ENCODE data around the gene COQ5. TPM values are rescaled to one million over a fixed set of nuclear protein-coding genes. Genes with fewer than 3 reads are reported as not detected.

The COQ5 gene
- total RNA-seq, 1 donor from 2014 or later = 36.2 TPM

DNA sequence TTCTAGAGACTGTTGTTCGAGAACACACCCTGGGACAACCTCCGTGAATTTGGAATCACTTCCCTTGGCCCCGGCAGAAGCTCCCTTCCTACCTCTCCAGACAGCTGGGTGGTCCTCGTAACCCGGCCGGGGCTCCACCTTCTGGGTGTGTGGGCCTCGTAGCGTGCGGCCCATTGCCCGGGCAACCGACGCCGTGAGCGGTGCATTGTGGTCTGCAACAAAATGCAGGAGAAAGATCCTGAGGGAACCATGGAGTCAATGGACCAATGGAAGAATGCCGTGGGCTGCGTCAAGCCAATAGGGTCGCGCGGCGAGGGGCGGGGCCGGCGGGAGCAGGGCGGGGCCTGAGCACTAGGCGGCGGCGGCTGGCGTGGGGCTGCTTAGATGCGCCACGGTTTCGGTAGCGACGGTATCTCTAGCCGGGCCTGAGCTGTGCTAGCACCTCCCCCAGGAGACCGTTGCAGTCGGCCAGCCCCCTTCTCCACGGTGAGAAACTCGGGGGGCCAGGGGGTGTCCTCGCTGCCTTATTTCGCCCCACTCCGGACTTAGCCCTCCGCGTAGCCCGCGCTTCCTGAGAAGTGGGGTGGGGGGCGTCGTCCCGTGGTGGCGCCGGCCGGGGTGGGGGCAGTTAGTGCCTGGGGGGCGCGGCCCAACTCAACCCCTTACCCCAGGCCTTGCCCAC, 33.1 kb downstream of the COQ5 start, which contains the start of gene DYNLL1:
DYNLL1 (plus strand) TSS at position 383 of the 682 bp plus-strand sequence. CDS start 309 bp downstream, outside the sequence.
- Mint-ChIP-seq H3K4me3 (ENCODE audit: low read depth) (peak within 1 kb of the TSS; percentile 90), H3K36me3 (ENCODE audit: insufficient read depth) (peaks cover 12% of the 10 kb centered on the region), H3K27me3 (no peaks in the 10 kb centered on the region), H3K9me3 (ENCODE audit: low read depth) (no peaks in the 10 kb centered on the region), H3K4me1 (ENCODE audit: low read depth) (peaks cover 22% of the 10 kb centered on the region), H3K27ac (peak within 1 kb of the TSS; percentile 93)
- peak; percentile 96 for DNase-seq (ENCODE audit: low spot score, unreplicated experiment)
- TF ChIP-seq, protein P1, sequence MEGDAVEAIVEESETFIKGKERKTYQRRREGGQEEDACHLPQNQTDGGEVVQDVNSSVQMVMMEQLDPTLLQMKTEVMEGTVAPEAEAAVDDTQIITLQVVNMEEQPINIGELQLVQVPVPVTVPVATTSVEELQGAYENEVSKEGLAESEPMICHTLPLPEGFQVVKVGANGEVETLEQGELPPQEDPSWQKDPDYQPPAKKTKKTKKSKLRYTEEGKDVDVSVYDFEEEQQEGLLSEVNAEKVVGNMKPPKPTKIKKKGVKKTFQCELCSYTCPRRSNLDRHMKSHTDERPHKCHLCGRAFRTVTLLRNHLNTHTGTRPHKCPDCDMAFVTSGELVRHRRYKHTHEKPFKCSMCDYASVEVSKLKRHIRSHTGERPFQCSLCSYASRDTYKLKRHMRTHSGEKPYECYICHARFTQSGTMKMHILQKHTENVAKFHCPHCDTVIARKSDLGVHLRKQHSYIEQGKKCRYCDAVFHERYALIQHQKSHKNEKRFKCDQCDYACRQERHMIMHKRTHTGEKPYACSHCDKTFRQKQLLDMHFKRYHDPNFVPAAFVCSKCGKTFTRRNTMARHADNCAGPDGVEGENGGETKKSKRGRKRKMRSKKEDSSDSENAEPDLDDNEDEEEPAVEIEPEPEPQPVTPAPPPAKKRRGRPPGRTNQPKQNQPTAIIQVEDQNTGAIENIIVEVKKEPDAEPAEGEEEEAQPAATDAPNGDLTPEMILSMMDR (IDR thresholded peaks at IDR 0.05; ENCODE audit: unreplicated experiment) = no peak

DNA sequence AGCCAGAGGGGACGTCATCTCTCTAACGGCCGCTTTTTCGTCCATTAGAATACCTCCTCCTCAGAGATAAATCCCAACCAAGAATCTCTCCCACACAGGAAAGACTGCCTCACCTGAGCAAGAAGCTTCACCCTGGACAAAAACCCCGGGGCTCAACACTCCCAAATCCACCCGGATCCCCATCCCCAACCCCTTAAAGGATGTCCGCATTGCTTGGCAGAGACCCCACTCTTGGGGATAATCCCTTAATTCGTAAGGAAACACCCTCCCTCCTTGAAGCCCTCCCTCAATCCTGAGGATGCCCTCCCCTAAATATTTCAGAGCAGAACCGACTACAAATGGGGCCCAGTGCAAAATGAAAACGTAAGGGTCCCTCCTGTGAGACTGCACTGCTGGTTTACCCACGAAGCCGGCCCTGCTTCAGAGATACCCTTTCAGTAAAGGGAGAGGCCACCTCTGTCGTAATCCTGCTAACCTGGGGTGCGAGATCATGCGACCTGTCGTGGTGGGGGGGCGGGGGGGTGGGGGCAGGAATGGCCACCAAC, 33.7 kb downstream of the COQ5 start:
- DNase-seq (ENCODE audit: low spot score, unreplicated experiment) = no peak
- TF ChIP-seq, protein P1 (IDR thresholded peaks at IDR 0.05; ENCODE audit: unreplicated experiment) = no peak
- H3K4me1 Mint-ChIP-seq (ENCODE audit: low read depth) = peaks cover 22% of the 10 kb centered on the region
- H3K9me3 Mint-ChIP-seq (ENCODE audit: low read depth) = no peaks in the 10 kb centered on the region
- H3K27ac Mint-ChIP-seq = peak overlapping the region; percentile 93
- peaks cover 13% of the 10 kb centered on the region for H3K36me3 Mint-ChIP-seq (ENCODE audit: insufficient read depth)
- peak overlapping the region; percentile 90 for H3K4me3 Mint-ChIP-seq (ENCODE audit: low read depth)
- H3K27me3 Mint-ChIP-seq = no peaks in the 10 kb centered on the region

DNA sequence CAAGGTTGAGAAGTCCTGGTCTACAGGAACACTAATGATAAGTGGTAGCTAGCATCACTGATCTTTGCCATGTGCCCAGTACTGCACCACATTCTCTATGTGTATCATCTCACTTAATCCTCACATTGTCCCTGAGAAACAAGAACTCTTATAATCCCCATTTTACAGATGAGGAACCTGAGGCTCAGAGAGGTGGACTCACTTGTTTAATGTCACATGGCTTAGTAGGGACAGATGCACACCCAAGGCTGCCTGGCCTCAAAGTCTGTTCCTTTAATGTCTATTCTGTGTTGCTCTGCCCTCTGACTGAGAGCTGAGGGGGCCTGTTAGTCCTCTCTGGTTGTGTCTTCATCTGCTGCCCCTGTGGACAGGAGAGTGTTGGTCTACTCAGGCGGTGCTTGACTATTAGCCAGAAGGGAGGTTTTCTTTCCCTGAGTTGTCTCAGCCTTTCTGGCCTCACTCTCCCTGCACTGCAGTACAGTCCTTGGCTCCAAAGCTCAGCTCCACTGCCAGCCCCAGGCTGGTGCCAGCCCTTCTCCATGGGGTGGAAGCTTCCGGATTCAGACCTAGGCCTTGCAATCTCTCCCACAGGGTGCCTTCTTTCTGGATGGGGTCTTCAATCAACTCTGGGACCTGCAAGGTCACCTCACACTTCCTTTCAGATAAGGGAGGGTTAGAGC, 38.0 kb downstream of the COQ5 start:
- H3K27me3 Mint-ChIP-seq = no peaks in the 10 kb centered on the region
- TF ChIP-seq, protein P1 (IDR thresholded peaks at IDR 0.05; ENCODE audit: unreplicated experiment) = no peak
- H3K4me3 Mint-ChIP-seq (ENCODE audit: low read depth) = no peak overlapping the region
- peaks cover 15% of the 10 kb centered on the region for H3K4me1 Mint-ChIP-seq (ENCODE audit: low read depth)
- peak overlapping the region; percentile 11 for H3K27ac Mint-ChIP-seq
- H3K36me3 Mint-ChIP-seq (ENCODE audit: insufficient read depth) = peaks cover 14% of the 10 kb centered on the region
- DNase-seq (ENCODE audit: low spot score, unreplicated experiment) = no peak
- H3K9me3 Mint-ChIP-seq (ENCODE audit: low read depth) = no peaks in the 10 kb centered on the region

DNA sequence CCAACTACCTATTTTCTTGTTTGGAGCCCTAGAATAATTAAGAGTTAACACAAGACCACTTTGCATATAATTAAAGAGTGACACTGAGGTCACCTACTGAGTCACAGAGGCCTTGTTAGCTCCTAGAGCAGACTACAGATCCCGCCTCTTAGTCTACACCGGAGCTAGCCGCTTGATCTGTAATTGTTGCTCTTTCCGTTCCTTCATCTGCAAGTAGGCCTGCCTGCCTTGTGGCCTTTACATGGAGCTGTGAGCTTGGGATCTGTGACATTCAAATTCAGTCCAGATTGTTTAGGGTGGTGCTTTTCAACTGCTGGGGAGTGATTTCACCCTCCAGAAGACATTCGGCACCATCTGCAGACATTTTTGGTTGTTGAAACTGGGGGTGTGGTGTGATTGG, 38.6 kb downstream of the COQ5 start:
- no peak overlapping the region for H3K27ac Mint-ChIP-seq
- TF ChIP-seq, protein P1 (IDR thresholded peaks at IDR 0.05; ENCODE audit: unreplicated experiment) = no peak
- DNase-seq (ENCODE audit: low spot score, unreplicated experiment) = no peak
- H3K27me3 Mint-ChIP-seq = no peaks in the 10 kb centered on the region
- peaks cover 14% of the 10 kb centered on the region for H3K4me1 Mint-ChIP-seq (ENCODE audit: low read depth)
- H3K36me3 Mint-ChIP-seq (ENCODE audit: insufficient read depth) = peaks cover 14% of the 10 kb centered on the region
- no peak overlapping the region for H3K4me3 Mint-ChIP-seq (ENCODE audit: low read depth)
- no peaks in the 10 kb centered on the region for H3K9me3 Mint-ChIP-seq (ENCODE audit: low read depth)

DNA sequence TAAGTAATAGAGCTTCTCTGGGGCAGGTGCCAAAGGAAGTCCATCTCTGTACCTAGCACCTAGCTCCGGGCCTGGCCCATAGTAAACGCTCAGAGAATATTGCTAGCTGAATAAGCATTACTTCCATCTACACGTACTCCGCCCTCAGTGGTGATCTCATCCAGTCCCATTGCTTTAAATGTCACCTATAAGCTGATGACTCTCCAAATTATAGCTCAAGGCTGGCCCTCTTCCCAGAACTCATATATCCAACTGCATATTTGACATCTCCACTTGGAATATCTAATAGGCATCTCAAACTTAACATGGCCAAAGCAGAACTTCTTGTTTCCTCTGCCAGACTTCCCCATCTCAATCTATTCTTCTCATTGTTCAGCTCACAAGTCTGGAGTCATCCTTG, 39.9 kb downstream of the COQ5 start:
- no peaks in the 10 kb centered on the region for H3K27me3 Mint-ChIP-seq
- no peak overlapping the region for H3K27ac Mint-ChIP-seq
- H3K36me3 Mint-ChIP-seq (ENCODE audit: insufficient read depth) = peaks cover 14% of the 10 kb centered on the region
- peaks cover 9% of the 10 kb centered on the region for H3K4me1 Mint-ChIP-seq (ENCODE audit: low read depth)
- TF ChIP-seq, protein P1 (IDR thresholded peaks at IDR 0.05; ENCODE audit: unreplicated experiment) = no peak
- no peak overlapping the region for H3K4me3 Mint-ChIP-seq (ENCODE audit: low read depth)
- DNase-seq (ENCODE audit: low spot score, unreplicated experiment) = no peak
- H3K9me3 Mint-ChIP-seq (ENCODE audit: low read depth) = no peaks in the 10 kb centered on the region

All from progenitor cell of endocrine pancreas (in vitro differentiated cells).